Heart left ventricle (tissue), 13 donors: ENCODE data around the gene RNF130.

Source experiments
- POLR2A ChIP-seq, 2 donors: fragments of 450-650 bp; IDR thresholded peaks; one replicate each; pipeline ENCODE4 v1.6.1; 2017; ENCODE audit warnings: antibody characterized with exemption in 2 of 2, mild to moderate bottlenecking in 2 of 2, moderate library complexity in 2 of 2
- TF ChIP-seq, protein P1 (sequence below), 12 donors: fragments of 200-600 bp; sonication (generic) in 4 of 12; IDR thresholded peaks; one replicate each; pipeline versions ENCODE4 v1.5.0 to v1.8.0; 2018 to 2022; ENCODE audit warnings: antibody characterized with exemption in 12 of 12, mild to moderate bottlenecking in 5 of 12
- donor health status: ischemic (EF 13 %, LVEDD 7.1; RV severe dilation, severe dysfunction).
- donor health status: DM: no; HTN: yes; CAD: no.
- donor health status: DM: no; HTN: no; CAD: no.
- donor health status: ischemic (EF 25% LVEDD 6.9; RV normal size, moderate dysfunction).
- donor health status: ischemic (EF 25% LVEDD 5.7; RV mildly dilated, moderate dysfunction).
- donor health status: ischemic (EF 35%, LVEDD 5.7; RV mildly dilated, moderate dysfunction).
- donor health status: nonischemic (EF 11% LVEDD 7.7; RV severe dilation, severe dysfunction).
- donor health status: DM: yes; HTN: yes; CAD: no.
- donor health status: PGD.
- donor health status: ischemic (EF 29% LVEDD 5.4; RV normal size, mild dysfunction).
- donor health status: nonischemic (EF 23%, LVEDD 6.1; RV moderate dilation, normal function).

DNA sequence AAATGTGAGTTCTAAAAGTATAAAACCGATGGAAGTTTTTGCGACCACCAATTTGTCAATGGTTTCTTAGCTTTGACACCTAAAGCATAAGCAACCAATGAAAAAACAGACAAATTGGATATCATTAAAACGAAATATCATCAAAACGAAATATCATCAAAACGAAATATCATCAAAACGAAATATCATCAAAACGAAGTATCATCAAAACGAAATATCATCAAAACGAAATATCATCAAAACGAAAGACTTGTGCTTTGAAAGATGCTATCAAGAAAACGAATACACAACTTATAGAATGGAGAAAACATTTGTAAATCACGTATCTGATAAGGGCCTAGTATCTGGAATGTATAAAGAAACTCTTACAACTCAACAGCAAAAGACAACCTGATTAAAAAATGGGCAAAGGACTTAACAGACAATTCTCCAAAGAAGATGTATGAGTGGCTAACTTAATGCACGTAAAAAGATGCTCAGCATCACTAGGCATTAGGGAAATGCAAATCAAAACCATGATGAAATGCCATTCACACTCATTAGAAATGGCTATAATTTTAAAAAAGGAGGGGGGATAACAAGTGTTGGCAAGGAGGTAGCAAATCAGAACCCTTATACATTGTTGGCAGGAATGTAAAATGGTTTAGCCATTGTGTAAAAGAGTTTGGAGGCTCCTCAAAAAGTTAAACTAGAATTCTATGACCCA, 134.4 kb downstream of the RNF130 start:
- TF ChIP-seq, protein P1, sequence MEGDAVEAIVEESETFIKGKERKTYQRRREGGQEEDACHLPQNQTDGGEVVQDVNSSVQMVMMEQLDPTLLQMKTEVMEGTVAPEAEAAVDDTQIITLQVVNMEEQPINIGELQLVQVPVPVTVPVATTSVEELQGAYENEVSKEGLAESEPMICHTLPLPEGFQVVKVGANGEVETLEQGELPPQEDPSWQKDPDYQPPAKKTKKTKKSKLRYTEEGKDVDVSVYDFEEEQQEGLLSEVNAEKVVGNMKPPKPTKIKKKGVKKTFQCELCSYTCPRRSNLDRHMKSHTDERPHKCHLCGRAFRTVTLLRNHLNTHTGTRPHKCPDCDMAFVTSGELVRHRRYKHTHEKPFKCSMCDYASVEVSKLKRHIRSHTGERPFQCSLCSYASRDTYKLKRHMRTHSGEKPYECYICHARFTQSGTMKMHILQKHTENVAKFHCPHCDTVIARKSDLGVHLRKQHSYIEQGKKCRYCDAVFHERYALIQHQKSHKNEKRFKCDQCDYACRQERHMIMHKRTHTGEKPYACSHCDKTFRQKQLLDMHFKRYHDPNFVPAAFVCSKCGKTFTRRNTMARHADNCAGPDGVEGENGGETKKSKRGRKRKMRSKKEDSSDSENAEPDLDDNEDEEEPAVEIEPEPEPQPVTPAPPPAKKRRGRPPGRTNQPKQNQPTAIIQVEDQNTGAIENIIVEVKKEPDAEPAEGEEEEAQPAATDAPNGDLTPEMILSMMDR (IDR thresholded peaks at IDR 0.05) = no peak
- TF ChIP-seq POLR2A (IDR thresholded peaks at IDR 0.05) = no peak
